GM18517 (cell line): ENCODE measurements around the gene RHBDL2.
"Not testable (repeated sequence)": the region's sequence is repeated elsewhere in the genome, so short reads cannot be mapped to it uniquely, and the experiment has no call there.

Experiments
- ATAC-seq: cut with Tn5 transposase; IDR thresholded peaks from one replicate; pipeline ENCODE4 v1.9.1; 2021; ENCODE audit warnings: mild to moderate bottlenecking, moderate library complexity; ENCODE audit not compliant: unreplicated experiment

The RHBDL2 gene

DNA sequence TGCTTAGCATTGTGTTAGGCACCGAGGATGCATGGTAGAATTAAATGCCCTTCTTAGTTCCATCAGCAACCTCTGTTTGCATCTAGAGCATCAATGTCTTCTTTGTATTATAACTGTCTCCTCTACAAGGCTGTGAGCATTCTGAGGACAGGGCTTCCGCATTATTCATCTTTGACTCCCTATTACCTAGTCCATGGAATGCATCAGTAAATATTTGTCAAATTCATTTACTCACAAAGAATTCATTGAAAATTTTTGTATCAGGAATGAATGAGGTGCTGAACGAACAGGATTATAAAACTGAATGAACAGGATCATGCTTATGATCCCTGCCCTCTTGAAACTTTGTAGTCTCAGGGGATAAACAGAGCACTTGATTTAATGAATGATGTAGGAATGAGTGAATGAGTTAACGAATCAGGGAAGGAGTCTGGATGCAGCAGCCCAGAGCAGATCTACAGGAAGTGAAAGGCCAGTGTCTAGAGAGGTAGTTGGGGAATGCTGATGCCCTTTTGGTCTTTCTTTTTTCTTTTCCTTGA, 2.8 kb downstream of the RHBDL2 start:
- no peak for ATAC-seq

DNA sequence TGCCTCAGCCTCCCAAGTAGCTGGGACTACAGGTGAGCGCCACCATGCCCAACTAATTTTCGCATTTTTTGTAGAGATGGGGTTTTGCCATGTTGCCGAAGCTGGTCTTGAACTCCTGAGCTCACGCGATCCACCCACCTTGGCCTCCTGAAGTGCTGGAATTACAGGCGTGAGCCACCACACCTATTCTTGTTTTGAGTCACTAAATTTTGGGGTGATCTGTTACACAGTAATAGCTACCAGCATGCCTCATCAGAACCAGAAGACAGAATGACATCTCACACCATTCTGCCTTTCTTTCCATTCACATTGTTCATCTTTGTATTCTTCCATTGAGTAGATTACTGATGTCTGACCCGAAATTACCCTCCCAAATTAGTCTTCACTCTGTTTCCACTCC, 9.1 kb downstream of the RHBDL2 start:
- no peak for ATAC-seq

- no peak for ATAC-seq
Observed at GRCh38 chr1:38929476-38929875, 12.2 kb downstream of the RHBDL2 start.

DNA sequence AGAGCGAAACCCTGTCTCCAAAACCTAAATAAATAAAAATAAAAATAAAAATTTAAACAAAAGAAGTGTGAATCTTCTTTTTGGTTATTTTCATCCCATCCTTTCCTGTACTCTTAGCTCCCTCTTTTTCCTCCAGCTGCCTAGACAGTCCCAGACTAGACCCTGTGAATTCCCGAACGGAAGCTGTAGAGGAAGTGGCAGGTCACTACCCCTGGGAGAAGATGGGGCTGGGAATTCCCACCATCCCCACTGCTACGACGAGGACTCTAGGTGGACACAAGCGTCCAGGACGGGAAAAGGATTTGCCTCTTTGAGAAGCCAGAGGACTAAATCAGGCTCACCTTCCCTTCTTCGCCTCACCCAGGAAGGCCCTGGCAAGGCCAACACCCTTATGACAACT, 12.6 kb downstream of the RHBDL2 start:
- ATAC-seq = no peak

DNA sequence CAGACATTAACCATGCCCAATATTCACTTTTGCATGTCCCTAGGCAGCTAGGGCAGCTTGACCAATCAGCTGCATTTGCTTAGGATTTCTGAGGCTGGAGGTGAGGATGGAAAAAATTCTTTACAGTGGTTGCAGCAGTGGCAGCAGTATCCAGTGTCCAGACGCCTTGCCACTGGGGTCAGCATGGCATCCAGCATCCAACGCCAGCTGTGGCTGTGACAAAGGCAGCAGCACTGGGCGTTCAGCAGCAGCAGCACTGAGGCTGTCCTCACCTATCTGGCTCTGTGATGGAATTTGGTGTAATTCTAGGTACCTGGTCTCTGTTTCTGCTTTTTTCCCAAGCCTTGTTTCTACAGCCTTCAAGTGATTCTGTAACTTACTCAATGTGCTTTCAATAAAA, 15.5 kb downstream of the RHBDL2 start:
- no peak for ATAC-seq

DNA sequence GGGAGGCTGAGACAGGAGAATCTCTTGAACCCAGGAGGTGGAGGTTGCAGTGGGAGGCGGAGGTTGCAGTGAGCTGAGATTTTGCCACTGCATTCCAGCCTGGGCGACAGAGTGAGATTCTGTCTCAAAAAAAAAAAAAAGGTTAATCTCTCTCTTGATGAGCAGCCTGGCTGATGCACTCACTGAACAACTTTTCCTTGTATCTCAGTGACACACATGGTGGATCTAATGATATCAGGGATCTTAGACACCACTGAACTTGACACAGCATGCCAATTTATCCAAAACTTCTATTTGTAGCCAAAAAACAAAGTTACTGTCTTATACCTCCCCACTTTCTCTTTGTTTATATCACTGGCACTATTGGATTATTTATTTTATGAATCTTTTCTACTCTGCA, 16.2 kb downstream of the RHBDL2 start:
- no peak for ATAC-seq

GRCh38 chr1:38923607-38924006, 18.0 kb downstream of the RHBDL2 start:
- ATAC-seq = no peak

DNA sequence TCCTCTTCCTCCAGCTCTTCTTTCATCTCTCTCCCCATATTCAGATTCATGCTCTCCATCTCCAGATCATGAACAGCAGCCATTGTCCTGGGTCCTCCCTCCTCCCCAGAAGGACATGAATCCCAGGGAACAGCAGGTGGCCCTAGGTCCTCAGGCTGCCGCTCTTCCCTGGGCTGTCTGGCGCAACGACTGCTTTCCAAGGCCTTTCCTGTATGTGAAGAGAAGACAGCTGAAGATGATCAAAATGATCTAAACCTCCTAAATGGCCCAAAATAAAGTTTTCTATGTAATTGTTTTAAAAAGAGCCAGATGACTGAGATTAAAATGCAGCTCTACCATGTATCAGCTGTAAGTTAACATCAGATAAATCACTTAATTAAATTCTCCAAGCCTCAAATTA, 22.5 kb downstream of the RHBDL2 start:
- ATAC-seq = no peak

DNA sequence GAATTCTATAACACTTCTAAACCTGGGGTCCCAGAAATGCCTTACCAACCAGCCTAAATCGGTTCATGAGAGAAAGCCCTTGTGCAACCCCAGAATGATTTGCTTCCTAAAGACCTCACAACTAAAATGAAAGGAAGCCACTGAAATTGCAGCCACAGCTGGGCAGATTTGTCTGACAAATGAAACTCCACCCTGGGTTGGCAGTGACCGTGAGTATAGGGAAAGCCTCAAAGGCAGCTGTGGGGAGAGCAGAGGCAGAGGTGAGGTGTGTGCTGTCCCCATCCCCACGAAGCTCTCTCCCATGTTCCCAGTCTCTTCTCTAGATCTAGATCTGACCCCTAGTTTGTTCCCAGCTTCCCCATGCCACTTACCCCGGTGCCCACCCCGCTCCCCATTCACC, 23.1 kb downstream of the RHBDL2 start:
- no peak for ATAC-seq

DNA sequence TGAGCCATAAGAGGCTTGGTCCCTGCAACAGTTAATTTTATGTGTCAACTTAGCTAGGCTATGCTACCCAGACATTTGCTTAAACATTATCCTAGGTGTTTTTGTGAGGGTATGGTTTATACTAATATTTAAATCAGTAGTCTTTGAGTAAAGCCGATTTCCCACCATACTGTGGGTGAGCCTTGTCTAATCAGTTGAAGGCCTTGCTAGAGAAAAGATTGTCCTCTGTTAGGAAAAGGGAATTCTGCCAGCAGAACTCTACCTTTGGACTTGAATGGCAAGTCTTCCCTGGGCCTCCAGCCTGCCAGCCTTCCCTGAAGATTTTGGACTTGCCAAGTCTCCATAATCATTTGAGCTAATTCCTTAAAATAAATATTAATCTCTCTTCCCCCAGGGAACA, 23.9 kb downstream of the RHBDL2 start:
- no peak for ATAC-seq

DNA sequence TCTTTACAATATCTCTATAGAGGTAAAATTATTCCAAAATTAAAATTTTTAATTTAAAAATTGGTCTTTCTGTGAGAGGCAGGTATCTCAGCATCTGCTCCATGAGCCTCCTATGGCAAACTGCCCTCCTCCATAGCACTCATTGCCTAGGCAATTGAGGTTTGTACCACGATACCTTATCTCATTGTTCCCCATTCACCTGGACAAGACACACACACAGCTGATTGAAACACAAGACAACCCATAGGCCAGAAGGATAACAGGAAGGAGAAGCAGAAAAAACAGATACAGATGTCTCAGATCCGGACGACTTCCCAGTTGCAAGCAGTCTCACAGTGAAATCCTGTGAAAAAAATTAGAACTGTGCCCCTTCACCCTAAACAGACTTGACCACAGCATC, 24.3 kb downstream of the RHBDL2 start:
- ATAC-seq = no peak

GRCh38 chr1:38915352-38915948, 26.2 kb downstream of the RHBDL2 start:
- no peak for ATAC-seq

GRCh38 chr1:38914908-38915307, 26.7 kb downstream of the RHBDL2 start:
- not testable (repeated sequence) for ATAC-seq

GRCh38 chr1:38908821-38909220, 32.8 kb downstream of the RHBDL2 start:
- no peak for ATAC-seq

- no peak for ATAC-seq
Observed at GRCh38 chr1:38905985-38906384, 35.6 kb downstream of the RHBDL2 start.

- no peak for ATAC-seq
Observed at GRCh38 chr1:38899560-38899959, 42.1 kb downstream of the RHBDL2 start.

DNA sequence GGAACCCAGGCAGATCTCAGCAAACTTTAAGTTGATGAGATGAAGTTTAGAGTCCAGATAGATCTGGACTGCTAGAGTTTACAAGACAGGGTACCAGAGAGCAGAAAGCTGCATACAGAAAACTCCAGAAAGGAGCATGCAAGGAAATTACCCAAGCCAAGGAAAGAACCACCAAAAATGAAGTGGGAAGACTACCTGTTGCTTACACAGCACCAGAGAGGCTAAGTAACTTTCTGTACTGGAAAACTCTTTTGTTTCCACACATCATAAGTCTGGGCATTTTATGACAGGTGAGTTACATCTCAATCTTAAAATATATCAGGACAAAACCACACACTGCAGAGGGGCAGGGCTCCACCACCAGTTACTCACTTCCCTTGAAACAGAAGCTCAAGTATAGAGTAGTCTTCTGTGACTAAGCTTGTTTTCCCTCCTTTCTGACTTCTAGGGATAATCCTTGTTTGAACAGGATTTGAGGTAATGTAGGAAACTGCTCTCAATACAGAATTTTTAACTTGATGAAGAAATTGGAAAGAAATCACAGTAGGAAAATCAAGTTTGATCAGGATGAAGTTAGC, 42.9 kb downstream of the RHBDL2 start:
- no peak for ATAC-seq

GRCh38 chr1:38896169-38896568, 45.5 kb downstream of the RHBDL2 start:
- no peak for ATAC-seq

GRCh38 chr1:38892976-38893375, 48.7 kb downstream of the RHBDL2 start:
- ATAC-seq = no peak

DNA sequence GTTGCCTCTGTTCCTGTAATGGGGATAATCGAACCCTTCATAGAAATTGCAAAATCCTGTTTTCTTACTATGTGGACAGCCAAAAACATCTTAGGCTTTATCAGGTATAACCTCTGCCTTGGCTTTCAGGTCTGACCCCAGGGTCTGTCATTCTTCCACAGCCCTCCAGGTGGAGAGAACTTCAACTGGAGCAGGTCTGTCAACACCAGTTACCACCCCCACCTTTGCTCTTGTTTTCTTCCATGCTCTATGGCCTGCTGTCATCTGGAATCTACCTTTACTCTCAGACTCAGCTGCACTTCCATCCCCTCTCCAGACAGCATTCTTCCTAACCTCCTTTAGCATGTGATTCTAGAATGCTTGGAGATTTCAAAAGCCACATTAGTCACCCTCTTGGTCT, 49.9 kb downstream of the RHBDL2 start:
- ATAC-seq = no peak

DNA sequence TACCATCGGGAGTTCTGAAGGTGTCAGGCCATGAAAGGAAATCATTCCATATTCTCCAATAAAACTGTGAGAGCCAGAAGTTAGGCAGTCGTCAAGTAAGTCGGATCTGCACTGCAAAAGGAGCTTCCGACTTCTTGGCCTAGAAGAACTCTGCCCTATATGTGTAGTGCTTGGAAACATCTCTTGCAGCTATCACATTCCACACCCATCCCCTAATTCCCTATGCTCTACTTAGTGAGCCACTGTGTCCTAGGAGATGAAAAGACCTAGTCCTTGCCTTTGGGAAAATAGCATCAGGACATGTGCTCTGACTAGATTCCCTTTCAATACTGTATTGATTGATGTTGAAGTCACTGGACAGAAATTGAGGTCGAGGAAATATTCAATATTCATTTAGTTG, 52.0 kb downstream of the RHBDL2 start:
- ATAC-seq = no peak

DNA sequence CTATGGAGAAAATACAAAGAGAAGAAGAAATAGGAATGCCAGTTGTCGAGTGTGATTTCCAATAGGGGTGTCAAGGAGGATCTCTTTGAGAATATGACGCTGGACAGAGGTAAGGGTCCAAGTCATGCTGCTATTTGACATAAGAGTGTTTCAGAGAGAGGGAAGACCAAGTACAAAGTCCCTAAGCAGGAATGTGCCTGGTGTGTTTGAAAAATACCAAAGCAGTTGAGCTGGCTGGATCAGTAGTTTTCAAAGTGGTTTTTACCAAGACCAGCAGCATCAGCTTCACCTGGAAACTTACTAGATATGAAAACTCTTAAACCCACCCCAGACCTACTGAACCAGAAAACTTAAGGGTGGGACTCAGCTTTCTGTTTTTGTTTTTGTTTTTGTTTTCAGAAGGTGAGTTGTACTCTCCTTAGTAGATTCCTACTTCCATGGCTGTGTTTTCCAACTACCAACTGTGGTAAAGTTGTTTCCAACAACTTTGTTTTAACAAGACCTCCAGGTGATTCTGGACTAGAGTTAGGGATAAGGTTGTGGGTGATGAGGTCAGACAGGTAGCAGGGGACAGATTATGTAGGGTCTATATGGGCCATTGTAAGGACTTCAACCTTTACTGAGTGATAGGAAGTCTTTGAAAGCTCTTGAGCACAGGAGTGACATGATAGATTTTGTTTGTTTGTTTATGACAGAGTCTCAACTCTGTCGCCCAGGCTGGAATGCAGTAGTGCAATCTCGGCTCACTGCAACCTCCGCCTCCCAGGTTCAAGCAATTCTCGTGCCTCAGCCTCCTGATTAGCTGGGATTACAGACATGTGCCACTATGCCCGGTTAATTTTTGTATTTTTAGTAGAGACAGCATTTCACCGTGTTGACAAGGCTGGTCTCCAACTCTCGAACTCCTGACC, 53.0 kb downstream of the RHBDL2 start:
- no peak for ATAC-seq
